H4 (cell line): Measurements from ENCODE around the gene BBS7. TPM values are rescaled to one million over a fixed set of nuclear protein-coding genes. Genes with fewer than 3 reads are reported as not detected.
A peak's percentile ranks its signal among the peaks of the same experiment; 100 is the strongest.

Experiments used
- DNase-seq: peaks from one replicate; pipeline ENCODE4 v3.0.0-alpha.2; 2015; ENCODE audit warnings: low spot score
- total RNA-seq: library from RNA; depleted of rRNA; stranded (reverse); fragments of >200 nt; shearing (Covaris generic); gene quantifications from 2 replicates; pipeline ENCODE4 v1.2.3, GENCODE V29; 2014

The BBS7 gene
- total RNA-seq, 1 experiment from 2014 or later: 16.5 TPM

DNA sequence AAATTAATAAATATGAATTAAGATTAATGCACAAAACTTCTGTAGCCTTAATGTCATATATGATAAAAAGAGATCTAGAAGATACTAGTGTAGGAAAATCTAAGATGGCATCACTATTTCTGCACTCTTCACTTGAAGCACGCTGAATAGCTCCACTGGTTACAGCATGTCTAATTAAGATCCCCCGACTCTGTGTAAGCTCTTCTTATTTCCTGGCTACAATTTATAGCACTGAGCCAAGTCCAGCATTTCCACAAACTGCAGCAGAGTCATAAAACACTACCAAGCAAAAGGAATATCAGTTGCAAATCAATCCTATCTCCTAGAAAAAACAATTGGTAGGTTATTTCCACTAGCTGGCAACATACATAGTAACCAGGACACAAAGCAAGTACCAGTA lies 45.3 kb downstream of the BBS7 start:
- DNase-seq: no peak

DNA sequence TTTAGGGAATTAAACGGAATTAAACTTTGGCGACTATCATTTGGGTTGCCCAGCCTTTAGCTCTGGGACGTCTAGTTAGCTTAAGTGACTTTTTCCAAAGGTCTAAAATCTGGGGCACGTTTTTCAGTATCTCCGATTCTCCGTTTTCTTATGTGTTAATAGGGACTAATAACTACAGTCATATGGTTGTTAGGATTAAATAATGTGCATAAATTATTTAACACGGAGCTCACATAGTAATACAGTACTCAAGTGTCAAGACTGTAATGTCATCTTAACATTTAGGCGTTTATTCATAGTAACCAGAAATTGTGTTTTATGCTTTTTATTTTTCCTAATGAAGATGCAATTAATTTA lies 46.1 kb downstream of the BBS7 start:
- DNase-seq: no peak

DNA sequence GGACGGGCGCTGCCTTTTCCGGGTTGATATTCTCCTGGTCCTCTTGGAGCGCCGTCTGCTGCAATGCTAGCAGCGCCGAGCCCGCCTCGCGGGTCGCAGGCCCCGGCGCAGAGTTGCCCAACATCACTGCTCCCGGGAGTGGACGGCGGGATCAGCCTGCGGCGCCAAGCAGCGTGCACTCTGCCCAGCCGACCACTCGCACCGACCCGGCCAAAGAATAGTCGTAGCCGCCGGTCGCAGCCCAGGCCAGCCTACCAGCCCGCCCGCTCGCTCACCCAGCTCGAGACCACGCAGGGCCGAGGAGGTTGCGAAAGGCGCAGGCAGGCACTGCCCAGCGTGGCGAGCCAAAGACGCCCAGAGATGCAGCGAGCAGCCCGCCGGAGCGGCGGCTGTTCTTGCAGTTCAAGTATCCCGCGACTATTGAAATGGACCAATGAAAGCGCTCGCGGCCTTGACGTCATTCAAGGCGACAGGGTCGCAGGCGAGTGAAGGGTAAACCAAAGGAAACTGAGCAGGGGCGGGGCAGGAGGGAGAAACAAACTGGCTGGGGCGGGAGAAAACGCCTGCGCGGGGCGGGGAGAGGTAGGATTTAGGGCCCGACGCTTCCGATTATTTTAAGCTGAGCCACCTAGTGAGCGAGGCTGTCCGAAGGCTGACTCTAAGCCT lies 46.6 kb downstream of the BBS7 start, which contains the start of gene CCNA2:
Gene CCNA2 (minus strand): TSS at position 379 of the 666 bp plus-strand sequence. CDS start 255 bp downstream, at position 124.
- DNase-seq: peak; percentile 96

DNA sequence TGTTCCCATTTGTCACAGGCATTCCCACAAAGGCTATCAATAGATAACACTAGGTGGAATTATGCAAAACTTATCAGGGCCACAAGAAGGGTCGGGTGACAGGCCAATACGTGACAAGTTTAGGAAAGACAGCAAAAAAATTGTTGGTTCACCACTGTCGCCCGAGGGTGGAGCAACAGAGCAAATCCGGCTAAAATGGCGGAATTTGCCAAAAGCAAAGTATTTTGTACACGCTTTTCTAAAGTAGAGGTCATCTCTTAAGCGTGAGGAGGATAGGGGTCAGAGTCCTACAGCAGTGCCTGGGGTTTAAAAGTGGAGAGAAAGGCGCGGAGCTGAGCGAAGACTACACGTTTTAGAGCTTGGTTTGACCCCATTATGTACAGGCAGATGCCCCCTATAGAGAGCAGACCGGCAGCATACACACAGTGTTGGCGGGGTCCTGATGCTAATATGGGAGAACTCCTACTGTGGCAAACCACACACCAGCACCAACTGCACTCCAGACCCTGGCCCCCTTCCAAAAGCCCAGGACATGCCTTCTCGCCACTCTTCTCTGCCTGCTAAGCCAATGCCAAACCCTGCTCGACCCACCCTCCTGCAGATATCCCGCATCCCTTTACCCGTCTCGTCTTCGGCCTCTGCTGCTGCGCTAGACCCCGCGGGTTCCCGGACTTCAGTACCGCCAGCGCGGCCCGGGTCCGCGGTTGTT lies 47.3 kb downstream of the BBS7 start:
- DNase-seq: peak; percentile 33

DNA sequence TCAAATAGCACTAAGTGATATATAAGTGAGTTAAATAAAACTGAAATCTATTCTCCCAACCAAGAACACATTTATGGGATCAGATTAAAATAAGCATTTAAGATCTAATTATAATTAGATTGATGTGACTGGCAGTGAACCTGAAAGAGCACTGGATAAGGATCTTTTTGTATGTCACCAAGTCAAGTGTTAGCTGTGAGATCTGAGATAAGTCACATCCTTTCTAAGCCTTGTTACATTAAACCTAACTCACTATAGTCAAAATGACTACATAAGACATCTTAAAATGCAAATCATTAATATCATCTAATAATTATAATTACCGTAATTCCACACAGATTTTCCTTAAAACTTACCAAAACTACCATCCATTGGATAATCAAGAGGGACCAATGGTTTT lies 48.2 kb downstream of the BBS7 start:
- no peak for DNase-seq

DNA sequence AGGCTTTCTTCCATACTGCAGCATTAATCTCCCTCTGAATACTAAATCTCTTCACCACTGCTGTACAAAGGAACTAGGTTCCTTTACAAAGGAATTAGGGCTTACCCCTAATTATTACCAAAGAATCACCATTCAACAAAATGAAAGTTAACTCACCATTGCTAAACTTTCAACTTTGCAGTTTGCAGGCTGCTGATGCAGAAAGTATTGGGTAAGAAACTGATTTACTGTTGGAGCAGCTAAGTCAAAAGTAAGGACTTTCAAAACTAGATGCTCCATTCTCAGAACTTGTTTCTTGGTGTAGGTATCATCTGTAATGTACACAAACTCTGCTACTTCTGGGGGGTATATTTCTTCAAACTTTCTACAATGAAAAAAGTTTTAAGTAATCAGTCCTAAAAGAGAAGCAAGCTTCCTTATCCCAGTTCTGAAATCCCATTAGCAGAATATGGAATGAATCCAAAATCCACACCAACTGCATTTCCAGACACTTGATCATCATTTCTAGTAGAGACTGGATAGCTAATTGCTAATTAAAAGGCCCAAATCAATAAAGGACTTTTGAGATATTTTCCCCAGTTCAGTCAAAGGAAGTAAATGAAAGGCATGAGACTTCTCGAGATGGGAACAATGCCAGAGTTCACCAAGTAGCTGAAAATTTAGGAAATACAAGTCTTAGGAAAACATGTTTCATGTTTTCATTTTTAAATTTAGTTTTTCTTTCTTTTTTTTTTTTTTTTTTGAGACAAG lies 50.9 kb downstream of the BBS7 start:
- DNase-seq: no peak

DNA sequence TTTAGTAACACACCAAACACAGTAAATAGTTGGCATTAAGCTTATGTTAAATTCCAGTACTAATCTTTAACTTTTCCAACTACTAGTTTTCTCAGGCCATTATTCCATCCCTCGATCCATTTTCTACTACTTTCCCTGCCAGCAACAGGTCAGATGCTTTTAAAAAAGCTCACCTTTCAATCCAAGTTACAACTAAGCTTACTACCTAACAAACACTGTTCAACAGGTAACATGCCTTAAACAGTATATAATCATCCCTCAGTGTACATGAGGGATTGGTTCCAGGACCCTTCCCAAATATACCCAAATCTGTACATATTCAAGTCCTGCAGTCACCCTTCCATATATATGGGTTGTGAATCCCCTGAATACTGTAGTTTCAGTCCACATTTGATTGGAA lies 52.1 kb downstream of the BBS7 start:
- DNase-seq: no peak

DNA sequence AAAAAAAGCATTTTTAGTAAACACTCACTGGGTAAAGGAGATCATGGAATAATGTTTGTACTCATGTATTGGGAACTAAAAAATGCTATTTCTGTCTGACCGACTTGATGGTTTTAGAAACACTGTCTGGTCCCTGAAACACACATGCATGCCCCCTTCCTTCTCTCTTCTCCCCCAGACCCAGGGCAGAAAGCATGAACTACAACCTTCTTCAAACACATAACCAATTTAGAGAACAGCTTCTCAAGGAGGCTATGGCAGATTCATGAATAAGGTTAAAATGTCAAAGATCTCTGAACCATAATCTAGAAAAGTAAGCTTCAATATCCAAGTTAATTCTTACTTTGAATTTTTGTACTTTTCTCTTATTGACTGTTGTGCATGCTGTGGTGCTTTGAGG lies 52.6 kb downstream of the BBS7 start:
- no peak for DNase-seq

DNA sequence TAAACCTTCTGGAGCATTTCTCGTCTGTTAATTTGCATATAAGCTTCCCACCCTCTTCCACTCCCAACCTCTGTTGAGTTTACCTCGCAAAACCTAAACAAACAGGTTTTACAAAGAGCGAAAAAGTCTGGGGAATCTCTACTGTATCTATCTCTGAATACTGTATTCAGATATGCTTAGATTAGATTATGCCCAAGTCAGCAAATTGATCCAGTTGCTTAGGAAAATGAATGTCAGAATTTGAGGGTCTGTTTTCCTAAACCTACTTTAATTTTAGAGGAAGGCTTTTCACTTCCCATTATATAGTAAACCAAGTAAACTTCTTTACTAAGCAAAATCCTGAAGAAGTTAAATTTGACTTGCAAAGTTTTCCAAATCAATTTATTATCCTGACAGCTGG lies 53.3 kb downstream of the BBS7 start:
- DNase-seq: no peak

DNA sequence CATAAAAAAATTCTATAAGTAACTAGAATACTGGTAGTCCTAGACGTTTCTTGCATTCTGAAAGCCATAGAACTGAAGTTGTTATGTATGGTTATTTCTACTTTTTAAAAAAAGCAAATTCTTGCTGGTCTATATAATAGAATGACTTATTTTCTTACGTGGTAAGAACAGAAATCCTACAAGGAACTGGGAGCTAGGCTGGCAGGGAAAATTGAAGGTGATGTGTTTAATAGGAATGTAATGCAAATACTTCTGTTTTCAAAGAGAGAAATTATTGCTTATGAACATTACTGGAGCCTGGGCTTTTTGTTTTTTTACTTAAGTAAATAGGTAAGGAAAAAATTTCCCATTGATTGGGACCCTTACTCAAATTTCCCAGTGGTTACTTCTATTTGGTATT lies 55.5 kb downstream of the BBS7 start:
- DNase-seq: no peak

DNA sequence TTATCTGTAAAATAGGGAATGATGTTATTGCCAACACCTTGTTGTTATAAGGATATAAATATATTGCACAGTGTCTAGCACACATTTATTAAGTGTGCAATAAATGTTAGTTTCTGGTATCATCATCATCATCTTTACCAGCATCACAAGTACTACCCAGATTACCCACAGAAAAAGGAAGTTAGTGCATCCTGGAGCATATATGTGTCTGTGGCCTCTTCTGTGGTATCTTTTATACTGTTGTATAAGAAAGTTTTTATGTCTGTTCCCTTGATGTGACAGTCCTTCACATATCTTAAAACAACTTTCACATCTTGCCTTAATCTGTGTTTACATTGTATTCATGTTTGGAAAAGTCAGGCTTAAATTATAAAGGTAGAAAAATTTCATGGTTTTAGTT lies 59.2 kb downstream of the BBS7 start:
- no peak for DNase-seq

DNA sequence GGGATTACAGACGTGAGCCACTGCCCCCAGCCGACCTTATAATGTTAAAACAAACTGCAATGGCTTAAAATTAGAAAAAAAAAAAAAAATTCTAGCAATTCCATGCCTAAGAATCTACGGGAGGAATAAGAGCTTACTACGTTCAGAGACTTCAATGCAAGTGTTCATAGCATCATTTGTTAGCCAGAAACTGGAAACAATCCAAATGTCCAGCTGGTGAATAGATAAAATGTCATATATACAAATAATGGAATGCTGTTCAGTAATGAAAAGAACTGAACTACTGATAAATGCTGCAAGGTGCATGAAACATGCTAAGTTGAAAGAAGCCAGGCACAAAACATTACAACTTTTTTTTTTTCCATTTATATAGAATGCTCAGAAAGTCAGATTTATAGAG lies 63.9 kb downstream of the BBS7 start:
- DNase-seq: no peak

DNA sequence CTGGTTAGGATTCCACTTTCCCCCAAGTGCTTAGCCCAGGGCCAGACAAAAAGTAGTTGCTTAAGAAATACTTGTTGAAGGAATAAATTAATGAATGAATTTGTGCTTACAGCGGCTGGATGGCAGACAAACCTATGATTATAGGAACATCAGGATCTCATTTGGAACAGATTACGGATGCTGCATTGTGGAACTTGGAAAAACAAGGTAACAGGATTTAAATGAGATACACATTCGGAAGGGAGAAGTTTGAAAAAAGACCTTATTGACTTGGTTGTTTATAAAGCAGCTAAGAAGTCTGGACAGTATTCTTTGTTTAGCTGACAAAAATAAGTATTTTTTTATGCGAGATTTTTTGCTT lies 68.6 kb downstream of the BBS7 start:
- DNase-seq: no peak

DNA sequence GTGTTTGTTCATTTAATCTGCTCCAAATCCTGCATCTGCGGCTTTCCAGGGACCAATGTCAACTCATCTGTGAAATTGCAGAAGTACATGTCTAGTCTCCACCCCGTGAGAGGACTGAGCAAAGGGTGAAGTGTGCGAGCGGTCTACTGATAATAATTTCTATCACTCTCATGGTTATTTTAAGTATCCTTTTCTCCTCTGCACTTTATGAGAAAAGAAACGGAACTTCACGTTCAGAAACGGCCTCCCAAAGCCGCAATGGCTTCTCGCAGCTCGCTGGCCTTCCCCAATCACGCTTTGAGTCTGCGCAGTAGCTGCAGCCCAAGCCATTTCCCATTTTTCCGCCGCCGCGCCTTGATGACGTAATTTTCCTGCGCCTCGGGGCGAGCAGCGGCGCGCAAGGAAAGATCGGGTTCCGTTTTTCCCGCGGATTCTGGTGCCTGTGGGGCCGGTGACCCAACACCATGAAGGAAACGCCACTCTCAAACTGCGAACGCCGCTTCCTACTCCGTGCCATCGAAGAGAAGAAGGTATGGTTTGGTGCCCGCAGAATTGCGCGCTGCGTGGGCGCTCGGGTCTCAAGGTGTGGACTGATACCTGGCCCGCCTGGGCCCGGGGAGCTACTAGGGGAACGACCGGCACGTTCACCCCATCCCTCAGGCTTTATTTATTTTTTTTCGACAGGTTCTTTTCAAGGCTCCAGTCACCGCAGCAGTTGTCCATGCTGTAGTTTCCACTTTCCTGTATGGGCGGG lies 69.1 kb downstream of the BBS7 start, which contains the start of gene EXOSC9:
Gene EXOSC9 (plus strand): TSS at position 363 of the 754 bp plus-strand sequence. CDS start 102 bp downstream, at position 465.
- DNase-seq: peak; percentile 93

DNA sequence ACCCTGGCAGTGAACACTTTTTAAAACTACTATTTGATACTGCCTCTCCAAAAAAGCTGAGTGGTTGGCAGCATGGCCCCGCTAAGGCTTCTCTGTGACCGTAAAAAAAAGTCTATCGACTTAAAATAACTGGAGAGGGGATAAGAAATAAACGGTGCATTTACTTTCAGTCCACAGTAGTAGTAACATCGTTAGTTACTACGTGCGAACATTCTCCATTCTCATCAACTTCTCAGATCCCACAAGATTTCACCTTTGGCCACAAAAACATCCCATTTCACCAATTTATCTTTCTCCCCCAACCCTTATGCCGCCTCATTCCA lies 69.7 kb downstream of the BBS7 start:
- no peak for DNase-seq

DNA sequence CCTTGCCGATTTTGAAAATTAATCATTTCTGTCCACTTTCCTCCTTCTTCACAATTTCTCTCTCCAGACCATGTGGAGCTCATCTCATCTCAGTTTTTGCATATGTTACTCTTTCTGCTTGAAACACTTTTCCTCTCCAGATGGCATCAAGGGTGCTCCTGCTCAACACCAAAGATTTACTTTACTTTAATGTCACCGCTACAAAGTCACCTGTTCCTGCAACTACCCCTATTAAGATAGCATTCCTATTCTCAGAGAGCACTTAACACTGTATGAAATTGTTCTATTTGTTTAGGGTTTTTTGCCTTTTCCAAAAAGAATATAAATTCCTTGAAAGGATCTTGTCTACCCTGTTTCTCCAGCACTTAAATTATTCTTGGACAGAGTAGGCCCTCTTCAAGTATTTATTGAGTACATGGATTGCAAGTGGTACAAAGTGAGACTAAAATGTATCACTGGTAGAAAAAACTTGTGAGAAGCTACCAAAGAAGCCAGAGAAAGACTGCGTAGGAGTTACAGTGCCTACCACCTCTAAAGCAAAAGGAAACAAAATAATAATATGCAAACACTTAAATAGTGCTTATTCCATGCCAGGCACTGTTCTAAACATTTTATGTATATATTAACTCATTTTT lies 70.3 kb downstream of the BBS7 start:
- DNase-seq: no peak

DNA sequence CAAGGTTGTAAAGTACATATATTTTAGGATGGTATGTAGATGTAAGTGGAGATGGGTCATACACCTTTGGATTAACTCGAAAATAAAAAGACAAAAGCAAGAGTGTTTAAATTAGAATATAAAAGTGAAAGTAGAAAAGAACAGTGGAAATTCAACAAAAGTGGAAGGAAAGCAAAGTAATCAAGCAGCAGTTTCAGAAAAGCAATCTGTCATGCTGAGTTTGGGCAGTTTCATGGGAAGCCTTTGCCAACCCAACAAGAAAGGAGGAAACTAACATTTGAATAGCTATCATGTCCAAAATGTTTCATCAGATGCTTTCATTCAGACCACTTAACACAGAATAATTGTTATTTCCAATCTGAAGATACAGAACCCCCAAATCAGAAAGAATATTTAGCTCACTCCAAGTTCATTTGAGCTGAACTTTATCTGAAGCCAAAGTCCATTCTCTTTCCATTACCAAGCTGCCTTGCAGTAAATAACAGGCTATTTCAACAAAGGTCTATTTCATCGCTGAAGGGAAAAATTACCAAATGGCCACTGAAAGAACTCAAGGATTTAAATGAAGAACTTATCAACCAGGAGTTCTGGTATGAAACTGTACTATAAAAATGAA lies 71.0 kb downstream of the BBS7 start:
- no peak for DNase-seq

DNA sequence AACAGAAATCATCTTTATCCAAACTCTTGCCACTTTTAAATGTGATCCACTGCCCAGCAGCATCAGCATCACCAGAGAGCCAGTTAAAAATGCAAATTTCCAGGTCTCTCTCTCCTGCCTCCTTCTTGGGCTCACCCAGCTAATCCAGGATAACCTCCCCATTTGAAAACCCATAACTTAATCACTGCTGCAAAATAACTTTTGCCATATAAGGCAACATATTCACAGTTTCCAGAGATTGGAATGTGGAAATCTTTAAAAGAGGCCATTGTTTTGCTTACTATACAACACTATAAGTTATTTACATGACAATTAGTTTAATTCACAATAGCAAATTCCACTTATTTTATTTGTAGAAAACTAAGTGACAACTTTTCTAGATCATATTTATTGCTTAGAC lies 74.0 kb downstream of the BBS7 start:
- DNase-seq: no peak

DNA sequence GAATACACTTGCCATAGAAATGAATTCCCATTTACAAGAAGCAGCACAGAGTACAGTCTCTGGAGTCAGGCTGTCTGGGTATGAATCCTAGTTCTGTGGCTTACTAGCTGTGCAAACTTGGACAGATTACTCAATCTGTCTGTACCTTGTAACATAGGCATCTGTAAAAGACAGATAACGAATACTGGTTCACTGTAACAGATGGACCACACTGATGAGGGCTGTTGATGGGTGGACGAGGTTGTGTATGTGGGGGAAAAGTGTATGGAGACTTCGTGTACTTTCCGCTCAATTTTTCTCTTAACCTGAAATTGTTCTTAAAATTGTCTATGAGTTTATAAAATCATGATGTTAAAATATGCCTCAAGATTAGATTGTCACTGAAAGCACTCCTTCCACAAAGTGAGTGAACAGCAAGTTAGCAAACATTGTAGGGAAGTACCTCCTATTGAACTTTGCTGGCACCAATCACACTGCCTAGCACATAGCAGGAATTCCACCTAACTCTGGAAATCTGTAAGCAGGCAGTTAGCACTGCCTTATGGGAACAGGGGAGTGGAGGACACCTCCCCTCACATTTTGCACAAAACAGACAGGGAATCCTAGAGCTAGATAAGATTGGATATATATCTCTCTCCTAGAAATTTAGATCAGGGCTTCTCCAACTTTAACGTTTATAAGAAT lies 75.6 kb downstream of the BBS7 start:
- DNase-seq: no peak

DNA sequence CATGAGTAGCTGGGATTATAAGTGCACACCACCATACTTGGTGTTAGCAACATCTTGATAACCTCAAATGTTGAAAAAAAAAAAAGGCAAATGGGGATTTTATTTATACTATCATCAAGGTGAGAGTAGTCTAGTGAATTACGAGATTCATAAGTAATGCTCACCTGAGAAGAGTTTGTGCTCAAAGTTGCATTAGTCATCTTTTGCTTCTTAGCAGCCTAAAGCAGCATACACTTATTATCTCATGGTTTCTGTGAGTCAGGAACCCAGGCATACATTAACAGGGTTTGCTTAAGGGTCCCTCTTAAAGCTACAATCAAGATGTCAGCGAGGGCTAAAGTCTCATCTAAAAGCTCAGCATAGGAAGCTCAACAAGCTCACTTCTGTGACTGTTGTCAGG lies 77.3 kb downstream of the BBS7 start:
- no peak for DNase-seq

DNA sequence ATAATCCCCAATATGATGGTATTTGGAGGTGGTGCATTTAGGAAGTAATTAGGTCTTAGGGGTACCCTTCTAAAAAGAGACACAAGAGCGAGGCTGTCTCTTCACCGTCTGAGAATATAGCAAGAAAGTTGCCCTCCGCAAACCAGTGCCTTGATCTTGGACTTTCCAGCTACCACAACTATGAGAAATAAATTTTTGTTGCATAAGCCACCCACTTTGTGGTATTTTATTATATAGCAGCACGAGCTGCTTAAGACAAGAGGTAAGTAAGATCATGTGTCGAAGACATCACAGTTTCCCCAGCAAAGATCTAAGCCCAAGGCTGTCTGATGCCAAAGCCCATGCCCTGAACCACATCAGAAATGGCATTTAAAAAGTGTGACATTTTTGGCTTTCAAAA lies 78.8 kb downstream of the BBS7 start:
- DNase-seq: peak; percentile 10
